GM18526 (cell line): ENCODE results near the gene RCOR1.
A peak's percentile ranks its signal among the peaks of the same experiment; 100 is the strongest.

Experiments used
- POLR2A ChIP-seq: IDR thresholded peaks from 3 replicates; pipeline ENCODE4 v1.6.1; 2011; ENCODE audit not compliant: insufficient read length; ENCODE audit errors: extremely low read depth

RCOR1 gene

GRCh38 chr14:102774391-102775153, 182.1 kb downstream of the RCOR1 start:
- no peak for TF ChIP-seq POLR2A

GRCh38 chr14:102775855-102776760, 183.7 kb downstream of the RCOR1 start:
- peak; percentile 37 for TF ChIP-seq POLR2A

- TF ChIP-seq POLR2A: peak; percentile 78
Observed at GRCh38 chr14:102776761-102777710, 184.6 kb downstream of the RCOR1 start, which contains the start of gene TRAF3. TSS of gene TRAF3 (plus strand) at chr14:102777449. CDS start at chr14:102870202, 92,753 bp downstream.

- TF ChIP-seq POLR2A: no peak
Observed at GRCh38 chr14:102777711-102778337, 185.4 kb downstream of the RCOR1 start.

- no peak for TF ChIP-seq POLR2A
Observed at GRCh38 chr14:102778338-102779083, 186.1 kb downstream of the RCOR1 start.

- TF ChIP-seq POLR2A: no peak
Observed at GRCh38 chr14:102779084-102779462, 186.6 kb downstream of the RCOR1 start.

GRCh38 chr14:102779574-102780315, 187.3 kb downstream of the RCOR1 start:
- no peak for TF ChIP-seq POLR2A
